Measurements from ENCODE around the gene FBXO42.

The FBXO42 gene

DNA sequence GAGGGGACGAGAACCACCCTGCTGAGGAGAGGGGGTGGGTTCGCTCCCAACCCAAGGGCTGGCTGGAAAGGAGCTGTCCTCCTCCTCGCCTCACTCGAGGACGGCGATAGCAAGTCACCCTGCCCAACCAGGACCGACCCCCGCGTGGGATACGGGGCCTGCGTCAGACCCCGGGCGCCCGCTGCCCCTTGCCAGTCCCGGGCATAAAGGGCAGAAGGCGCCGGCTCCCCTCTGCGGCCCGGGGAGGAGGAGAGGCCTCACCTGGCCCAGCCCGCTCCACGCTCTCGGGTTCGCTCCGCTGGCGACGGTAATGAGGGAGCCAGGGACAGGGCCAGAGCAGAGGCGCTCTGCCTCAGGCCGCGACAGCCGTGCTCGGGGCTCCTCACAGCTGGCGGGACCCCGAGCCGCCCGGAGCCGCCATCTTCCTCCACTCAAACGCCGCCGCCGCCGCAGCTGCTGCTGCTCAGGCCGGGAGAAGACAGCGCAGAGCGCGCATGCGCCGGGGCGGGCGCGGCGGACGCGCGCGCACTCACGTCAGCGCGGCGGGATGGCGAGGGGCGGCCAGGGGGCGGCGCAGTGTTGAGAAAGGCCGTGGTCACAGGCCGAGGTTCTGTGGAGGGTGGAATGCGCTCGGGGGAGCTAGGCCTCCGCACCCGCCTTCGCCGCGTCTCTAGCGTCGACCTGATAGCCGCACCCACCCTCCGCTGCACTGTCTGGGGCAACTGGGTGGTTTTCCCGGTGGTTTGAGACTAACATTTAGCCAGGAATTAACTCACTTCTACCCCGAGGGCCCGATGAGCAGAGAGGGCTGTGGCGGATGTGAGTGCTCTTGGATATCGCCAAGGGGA is at the start of gene FBXO42:
TSS of gene FBXO42 (minus strand) at position 487 of the 848 bp plus-strand sequence. CDS start 37,062 bp downstream, outside the sequence.
- DNase-seq (ENCODE audit: low read depth in 2 of 2) = peak; percentile 83

DNA sequence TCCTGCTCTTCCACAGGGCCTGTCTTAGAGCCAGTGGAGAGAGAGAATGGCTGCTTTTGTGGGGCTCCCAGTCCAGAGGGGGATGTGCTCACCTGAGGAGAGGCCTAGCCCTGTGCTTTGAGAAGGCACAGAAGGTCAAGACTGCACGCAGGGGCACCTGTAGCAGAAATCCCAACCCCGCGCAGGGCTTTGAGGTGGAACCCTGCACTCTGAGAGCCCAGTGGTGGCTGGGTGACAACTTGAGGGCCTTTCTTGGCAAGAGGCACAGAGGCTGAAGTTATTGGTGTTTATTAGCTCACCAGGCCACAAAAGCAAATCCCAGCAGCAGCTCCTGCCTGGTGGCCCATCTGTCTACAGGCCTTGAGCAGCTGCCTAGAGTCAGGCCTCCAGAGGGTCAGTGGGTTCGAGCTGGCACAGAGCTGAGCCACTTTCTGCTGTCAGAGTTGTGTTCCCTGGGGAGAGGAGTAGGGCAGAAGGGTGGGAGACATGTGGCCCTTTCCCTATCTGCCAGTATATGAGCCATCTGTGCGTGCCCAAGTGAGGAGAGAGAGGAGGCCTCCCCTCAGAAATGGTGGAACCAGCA is 46.2 kb upstream of the FBXO42 start:
- DNase-seq (ENCODE audit: low read depth in 2 of 2) = no peak

DNA sequence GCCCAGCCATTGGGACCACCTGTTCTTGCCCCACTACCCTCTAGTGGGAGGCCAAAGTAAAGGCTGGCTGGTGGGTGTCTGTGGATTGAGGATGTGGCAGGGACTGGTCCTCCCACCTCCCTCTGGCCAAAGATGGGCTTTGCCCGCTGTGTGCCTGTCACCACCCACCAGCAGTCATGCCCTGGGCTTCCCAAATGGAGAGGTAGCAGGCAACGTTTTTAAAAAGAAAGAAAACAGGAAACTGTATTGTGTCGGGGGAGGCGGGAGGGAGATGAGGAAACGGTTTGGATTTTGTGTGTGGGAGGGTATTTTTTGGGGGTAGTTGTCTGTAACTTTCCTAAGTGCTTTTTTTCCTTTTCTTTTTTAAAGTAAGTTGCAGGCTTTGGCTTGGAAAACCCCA is 44.8 kb upstream of the FBXO42 start:
- no peak for DNase-seq (ENCODE audit: low read depth in 2 of 2)

DNA sequence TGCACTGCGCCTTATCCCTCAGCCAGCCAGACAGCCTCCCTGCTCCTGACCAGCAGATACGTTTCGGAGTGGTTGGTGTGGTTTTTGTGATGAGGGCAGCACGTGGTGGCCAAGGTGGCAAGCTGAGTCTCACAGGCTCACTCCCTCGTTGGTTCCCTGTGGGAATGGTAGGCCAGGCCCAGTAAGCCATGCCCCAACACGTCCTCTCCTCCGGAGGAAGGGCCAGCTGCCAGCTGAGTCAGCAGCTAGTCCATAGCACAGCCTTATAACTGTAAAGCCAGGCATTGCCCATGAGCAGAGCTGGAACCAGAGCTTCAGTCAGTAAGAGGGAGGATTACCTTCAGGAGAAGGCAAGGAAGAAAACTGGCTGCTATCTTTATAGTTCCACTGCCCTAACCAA is 44.3 kb upstream of the FBXO42 start:
- no peak for DNase-seq (ENCODE audit: low read depth in 2 of 2)

DNA sequence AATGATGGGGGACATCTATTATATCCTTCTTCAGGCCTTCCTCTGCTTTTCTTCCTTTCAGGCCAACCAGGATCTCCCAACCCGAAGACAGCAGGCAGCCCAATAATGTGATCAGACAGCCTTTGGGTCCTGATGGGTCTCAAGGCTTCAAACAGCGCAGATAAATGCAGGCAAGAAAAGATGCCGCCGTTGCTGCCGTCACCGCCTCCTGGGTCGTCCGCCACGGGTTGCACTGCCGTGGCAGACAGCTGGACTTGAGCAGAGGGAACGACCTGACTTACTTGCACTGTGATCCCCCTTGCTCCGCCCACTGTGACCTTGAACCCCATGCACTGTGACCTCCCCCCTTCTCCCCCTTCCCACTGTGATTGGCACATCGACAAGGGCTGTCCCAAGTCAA is 42.7 kb upstream of the FBXO42 start:
- no peak for DNase-seq (ENCODE audit: low read depth in 2 of 2)

DNA sequence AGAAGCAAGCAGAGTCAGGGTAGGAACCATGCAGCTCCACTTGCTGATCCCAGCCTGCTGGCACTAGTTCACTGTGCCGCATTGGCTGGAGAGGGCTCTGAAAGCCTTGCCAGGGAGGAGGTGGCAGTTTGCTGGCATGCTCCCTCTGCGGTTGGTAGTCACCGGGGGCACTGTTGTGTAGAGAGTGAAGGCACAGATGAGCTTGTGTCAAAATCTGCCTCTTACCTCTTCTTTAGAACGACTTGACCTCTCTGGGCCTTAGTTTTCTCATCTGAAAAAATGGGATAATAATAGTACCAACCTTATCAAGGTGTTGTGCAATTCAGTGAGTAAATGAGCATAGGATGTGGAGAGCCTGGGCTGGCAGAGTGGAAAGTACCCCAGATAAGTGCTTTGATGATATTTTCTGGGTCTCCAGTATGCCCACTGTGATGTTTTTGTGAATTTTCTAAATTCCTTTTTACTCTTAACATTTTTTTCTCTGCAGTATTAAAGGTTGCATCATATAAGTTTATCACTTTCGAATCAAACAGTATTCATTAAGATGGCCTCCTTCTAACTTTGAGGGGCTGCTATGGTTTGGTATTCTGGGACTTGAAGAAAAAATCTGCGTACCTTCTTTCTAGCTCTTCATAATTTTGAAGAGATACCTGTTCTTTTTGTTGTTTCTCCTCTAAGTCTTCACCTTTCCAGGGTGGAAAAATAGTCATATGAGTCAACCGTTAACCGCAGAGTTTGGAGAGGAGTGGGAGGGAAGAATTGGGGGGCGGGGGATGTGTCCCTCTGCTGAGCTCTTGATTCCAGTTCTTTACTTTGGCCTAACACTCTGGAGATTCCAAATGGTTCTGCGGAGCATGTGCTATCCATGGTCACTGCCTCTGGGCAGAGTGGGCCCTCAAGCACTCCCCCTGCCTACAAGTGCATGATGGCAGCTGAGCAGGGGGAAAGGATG is 41.6 kb upstream of the FBXO42 start:
- no peak for DNase-seq (ENCODE audit: low read depth in 2 of 2)

DNA sequence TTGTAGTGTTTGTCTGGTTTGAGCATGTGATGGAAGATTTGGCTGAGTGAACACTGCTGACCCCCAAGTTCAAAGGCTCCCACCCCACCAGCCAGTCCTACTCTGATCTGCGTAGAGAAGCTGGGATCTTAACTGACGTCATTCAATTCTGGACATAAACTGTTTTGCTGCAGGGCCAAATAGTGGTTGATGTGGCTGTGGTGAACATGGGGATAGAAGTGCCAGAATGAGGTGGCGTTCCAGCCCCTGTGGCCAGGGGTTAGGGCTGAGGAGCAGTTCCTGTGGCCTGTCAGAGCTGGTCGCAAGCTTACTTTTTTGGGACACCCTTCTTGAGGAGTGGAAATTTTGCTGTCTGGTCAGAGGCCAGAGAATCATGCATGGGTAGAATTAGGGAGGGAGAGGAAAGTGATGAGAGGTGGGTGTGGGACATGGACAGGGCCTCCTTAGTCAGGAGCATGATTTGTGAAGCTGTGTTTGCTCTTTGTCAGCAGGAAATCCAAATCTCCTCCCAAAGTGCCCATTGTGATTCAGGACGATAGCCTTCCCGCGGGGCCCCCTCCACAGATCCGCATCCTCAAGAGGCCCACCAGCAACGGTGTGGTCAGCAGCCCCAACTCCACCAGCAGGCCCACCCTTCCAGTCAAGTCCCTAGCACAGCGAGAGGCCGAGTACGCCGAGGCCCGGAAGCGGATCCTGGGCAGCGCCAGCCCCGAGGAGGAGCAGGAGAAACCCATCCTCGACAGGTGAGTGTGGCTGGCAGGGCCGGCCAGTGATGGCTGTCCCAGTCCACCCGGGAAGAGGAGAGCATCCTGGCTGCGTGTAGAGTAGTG is 40.7 kb upstream of the FBXO42 start:
- DNase-seq (ENCODE audit: low read depth in 2 of 2) = no peak

DNA sequence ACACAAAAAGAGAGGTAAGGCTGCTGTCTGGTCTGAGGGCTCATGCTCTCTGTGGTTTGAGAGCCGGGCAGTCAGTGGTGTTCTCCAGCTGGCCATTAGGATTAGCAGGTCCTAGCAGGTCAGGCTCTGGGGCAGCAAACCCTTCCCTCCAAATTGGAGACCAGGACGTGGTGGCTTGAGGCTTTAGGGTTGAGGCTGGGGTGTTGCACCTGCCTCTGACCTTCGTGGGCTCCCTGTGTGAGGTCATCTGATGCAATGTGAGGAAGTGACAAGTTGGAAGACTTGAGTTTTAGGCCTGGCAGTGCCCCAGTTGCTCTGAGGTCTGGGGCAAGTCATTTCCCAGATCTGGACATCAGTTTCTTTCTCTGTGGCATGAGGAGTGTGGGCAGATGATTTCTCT is 39.1 kb upstream of the FBXO42 start:
- no peak for DNase-seq (ENCODE audit: low read depth in 2 of 2)

DNA sequence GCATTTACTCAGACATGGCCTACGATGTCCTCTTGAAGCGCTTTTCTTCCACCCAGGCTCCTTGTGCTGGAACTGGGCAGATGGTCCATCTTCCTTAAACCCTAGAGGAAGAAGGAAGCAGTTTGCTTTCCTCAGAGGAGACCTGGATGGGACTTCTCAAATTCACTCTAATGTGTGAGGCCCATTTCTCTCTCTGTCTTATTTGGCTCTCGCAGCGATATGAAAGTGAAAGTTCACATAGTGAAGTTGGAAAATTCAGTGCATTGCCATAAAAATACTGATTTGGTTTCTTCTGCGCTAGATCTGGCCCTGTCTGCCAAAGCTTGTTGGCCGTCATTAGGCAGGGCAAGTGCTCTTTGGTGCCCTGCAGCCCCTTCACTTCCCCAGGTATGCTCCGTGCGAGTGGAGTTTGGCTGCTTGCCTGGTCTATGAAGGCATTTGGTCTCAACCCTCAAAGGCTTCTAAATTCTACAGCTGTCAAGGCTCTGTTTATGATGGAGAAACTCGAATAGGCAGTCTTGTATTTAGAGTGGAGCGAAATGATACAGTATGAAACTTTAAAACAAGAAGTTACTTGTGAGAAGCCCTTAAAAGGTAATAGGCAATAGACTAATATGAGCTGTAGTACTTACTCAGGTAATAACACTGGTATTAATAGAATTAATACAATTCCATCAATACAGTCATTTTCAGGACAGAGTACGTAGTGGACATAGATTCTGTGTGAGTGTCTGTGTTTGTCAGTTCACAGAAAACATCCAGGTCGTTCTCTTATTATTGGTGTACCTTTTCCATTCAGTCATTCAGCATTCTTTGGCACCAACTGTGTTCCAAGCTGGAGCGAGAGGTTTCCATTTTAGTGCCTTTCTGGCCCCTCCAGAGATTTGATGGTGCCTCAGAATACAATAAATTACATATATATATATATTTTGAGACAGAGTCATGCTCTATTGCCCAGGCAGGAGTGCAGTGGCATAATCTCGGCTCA is 35.2 kb upstream of the FBXO42 start:
- DNase-seq (ENCODE audit: low read depth in 2 of 2) = no peak

DNA sequence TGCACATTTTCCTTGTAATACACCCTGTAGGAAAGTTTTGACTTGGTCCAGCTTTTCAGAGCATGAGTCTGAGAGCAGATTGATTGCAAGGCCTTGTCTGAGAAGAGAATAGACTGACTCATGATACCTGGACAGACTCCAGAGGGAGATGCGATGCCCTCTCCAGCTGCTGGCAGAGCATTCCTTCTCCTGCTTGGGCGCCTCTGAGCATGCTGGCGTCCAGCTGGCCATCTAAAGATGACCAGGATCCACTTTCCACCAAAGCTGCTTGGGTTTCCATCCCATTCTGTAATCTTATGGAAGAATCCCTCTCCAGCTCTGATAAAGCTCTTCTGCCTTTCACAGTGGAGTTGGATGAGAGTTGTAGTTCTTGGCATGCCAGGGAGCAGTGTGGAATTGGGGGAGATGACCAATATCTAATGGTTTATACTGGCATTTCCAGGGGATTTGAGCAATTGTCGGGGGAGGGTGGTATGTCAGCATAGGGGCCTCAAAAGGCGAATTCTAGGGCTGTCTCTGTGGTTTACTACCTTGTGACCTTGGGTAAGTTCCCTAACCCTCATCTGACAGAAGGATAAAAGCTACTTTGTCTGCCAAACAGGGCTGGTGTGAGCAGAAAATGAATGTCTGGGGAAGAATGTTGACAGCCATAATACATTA is 34.3 kb upstream of the FBXO42 start:
- DNase-seq (ENCODE audit: low read depth in 2 of 2) = no peak

DNA sequence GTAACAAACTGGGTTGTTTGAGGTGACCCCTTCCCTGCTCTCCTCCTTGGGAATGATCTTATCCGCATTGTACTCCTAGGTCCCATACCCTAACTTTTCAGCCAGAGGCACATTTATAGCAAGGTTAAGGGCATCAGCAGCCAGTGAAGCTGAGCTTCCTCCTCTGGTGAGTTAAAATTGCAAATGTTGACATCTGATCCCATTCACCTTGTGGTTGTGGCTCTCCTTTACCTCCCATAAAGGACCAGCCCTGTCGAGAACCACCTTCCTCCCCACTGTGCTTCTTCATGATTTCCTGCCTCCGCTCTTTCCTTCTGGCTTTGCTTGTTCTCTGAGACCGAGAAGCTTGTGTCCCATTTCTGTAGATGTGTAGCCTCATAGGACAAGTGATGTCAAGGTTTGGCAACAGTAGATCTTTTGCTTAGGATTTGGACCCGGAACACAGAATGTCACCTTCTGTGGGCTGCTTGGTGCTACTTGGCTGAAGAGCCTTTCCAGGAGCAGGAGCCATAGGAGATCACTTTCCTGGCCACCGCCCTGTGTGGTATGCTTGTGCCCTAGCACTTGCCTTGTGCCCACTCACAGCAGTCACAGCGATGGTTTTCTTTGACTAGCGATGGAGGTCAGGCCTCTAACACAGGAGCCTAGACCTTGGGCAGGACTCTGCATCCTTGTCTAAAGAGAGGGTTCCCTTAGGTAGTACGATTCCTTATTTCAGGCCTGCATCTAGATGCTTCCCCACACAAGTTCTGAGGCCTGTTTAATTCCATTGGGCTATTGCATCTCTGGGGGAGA is 33.6 kb upstream of the FBXO42 start:
- no peak for DNase-seq (ENCODE audit: low read depth in 2 of 2)

DNA sequence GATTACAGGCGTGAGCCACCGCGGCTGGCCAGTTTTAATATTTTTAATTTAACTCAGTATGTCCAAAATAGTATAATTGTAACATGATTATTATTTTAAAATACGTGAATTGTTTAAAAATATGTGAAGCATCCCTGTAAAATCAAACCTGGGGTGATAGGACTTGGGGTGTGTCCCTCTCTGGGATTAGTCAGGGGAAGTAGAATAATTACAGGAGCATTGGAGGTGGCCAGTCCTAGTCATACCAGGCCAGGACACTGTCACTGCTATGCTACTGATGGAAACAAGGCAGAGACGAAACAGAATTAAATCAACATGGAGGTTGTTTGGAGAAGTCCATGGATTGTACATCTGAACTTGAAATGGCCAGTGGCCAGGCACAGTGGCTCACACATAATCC is 31.6 kb upstream of the FBXO42 start:
- DNase-seq (ENCODE audit: low read depth in 2 of 2) = no peak

DNA sequence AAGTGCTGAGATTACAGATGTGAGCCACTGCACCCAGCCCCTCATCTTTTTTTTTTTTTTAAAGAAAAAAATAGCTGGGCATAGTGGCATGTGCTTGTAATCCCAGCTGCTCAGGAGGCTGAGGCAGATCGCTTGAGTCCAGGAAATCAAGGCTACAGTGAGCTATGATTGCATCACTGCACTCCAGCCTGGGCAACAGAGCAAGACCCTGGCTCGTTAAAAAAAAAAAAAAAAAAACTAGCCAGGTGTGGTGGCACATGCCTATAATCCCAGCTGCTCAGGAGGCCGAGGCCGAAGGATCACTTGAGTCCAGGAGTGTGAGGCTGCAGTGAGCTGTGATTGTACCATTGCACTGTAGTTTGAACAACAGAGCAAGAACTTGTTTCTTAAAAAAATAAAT is 28.6 kb upstream of the FBXO42 start:
- no peak for DNase-seq (ENCODE audit: low read depth in 2 of 2)

DNA sequence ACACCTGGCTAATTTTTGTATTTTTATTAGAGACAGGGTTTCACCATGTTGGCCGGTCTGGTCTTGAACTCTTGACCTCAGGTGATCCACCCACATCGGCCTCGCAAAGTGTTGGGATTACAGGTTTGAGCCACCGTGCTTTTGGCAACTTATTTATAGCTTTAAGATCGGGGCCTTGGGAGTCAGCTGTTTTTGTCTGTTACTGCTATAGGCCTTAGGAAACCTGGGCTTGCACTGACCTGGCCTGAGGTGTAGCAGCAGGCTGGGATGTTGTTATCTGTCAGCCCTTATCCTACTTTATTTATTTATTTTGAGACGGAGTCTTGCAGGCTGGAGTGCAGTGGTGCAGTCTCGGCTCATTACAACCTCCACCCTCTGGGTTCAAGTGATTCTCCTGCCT is 26.2 kb upstream of the FBXO42 start:
- no peak for DNase-seq (ENCODE audit: low read depth in 2 of 2)

DNA sequence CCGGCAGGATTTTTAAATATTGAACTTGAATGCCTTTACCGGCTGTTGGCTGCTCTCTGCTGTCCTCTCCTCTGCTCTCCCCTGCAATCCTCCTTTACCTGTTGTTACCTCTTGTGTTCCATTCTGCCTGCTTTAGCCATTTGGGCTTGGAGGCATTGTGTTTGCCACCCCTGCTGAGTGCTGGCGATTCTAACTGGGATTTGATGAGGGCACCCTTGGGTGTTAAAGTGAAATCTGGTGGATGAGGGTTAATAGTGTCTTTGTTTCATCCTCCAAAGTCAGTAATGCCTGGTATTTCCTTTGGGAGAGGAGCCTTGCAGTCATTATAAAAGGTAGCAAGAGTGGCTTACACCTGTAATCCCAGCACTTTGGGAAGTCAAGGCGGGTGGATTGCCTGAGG is 24.7 kb upstream of the FBXO42 start:
- DNase-seq (ENCODE audit: low read depth in 2 of 2) = no peak

DNA sequence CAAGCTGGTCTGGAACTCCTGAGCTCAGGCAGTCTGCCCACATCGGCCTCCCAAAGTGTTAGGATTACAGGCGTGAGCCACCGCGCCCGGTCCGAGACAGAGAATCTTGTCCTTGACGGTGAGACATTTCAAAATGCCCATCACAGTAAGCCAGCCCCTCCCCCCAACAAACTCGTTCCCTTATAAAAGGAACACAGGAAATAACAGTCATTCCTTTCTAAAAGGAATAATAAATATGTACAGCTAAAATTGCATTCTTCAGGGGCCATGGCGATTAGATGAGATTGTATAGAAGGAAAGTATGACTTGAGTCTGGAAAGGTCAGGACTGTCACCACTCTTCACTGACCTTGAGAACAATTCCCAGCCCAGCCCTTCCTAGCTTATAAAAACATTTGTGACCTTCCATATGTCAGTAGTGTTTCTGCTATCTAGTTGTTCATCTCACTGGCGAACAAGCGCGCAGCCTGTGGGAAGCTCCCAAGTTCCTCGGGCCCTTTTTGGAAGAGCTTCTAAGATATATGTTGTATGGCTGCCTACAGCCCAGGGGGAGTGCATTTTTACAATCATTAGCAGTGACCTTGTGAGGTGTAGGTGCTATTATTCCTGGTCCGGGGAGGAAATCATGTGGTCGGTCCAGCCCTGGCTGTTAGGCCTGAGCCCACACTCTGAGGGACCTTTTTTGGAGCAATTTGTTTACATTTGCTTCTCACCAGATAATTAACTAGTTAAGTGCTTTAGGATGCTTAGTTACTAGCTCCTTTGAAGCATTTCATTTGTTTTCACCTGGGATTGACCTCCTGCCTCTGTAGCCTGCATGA is 23.5 kb upstream of the FBXO42 start:
- no peak for DNase-seq (ENCODE audit: low read depth in 2 of 2)

DNA sequence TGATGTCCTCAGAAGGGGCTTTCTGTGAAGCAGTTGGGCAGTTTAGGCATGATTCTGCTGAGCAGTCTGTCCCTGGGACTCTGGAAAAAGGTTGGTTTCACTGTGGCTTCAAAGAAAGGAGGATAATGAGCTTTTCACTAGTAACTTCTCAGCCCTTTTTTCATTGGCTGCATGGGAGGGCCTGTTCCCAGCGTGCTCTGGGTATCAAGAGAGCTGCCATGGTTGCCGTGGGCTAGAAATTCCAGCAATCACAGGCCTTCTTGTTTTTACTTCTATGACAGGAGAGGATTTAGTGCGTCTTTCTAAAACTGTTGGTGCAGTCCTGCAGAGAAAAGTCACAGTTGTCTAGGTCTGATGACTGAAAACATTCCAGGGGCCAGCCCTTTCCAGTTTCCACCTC is 22.0 kb upstream of the FBXO42 start:
- DNase-seq (ENCODE audit: low read depth in 2 of 2) = no peak
